ENCODE measurements around the gene TMUB1.
A peak's percentile ranks its signal among the peaks of the same experiment; 100 is the strongest.

TMUB1 gene

GRCh38 chr7:151080522-151081169, 2.6 kb downstream of the TMUB1 start, which contains the start of gene FASTK:
TSS of gene FASTK (minus strand) at chr7:151080809. CDS start at chr7:151080766, 43 bp downstream.
- H3K27ac ChIP-seq, result peak within 1 kb of the TSS; percentile 88
- in situ Hi-C loops (cut with HindIII; ENCODE audit: low pct_ligation_motif_present, low sequenced_read_pairs), result no loop called here
- no peaks in the 10 kb centered on the region for H3K27me3 ChIP-seq (replicated peaks)
- peaks cover 4% of the 10 kb centered on the region for H3K36me3 ChIP-seq (replicated peaks)
- H3K4me3 ChIP-seq (ENCODE audit: low read depth, low read length), result peak within 1 kb of the TSS; percentile 72
- peak; percentile 85 for DNase-seq
- TF ChIP-seq, protein P1, sequence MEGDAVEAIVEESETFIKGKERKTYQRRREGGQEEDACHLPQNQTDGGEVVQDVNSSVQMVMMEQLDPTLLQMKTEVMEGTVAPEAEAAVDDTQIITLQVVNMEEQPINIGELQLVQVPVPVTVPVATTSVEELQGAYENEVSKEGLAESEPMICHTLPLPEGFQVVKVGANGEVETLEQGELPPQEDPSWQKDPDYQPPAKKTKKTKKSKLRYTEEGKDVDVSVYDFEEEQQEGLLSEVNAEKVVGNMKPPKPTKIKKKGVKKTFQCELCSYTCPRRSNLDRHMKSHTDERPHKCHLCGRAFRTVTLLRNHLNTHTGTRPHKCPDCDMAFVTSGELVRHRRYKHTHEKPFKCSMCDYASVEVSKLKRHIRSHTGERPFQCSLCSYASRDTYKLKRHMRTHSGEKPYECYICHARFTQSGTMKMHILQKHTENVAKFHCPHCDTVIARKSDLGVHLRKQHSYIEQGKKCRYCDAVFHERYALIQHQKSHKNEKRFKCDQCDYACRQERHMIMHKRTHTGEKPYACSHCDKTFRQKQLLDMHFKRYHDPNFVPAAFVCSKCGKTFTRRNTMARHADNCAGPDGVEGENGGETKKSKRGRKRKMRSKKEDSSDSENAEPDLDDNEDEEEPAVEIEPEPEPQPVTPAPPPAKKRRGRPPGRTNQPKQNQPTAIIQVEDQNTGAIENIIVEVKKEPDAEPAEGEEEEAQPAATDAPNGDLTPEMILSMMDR (IDR thresholded peaks at IDR 0.05; ENCODE audit: low read depth, low read length, missing control alignments), result no peak

DNA sequence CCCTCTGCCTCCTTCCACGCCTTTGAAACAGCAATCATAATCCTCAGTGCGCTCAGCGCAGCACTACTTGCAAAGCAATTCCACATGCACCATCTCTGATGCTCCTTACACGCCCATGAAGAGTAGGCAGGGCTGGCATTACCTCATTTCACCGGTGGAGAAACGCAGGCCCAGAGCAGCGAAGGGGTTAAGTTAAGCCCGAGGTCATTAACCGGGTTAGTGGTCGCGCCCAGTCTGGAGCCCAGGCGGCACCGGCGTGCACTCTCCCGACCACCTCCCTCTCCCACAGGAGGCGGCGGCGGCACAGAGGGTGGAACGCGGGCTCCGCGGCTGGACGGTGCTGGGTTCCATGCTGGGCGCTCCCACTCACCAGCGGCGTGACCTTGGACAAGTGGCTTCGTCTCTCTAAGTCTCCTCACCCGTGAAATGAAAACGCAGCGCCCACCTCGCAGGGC, 3.2 kb downstream of the TMUB1 start:
- DNase-seq, result no peak
- Histone ChIP-seq H3K27ac (peak overlapping the region; percentile 88), H3K27me3 (replicated peaks) (no peaks in the 10 kb centered on the region), H3K36me3 (replicated peaks) (peaks cover 10% of the 10 kb centered on the region), H3K4me3 (ENCODE audit: low read depth, low read length) (peak overlapping the region; percentile 72)
- TF ChIP-seq, protein P1 (IDR thresholded peaks at IDR 0.05; ENCODE audit: low read depth, low read length, missing control alignments), result no peak
- in situ Hi-C loops (cut with HindIII; ENCODE audit: low pct_ligation_motif_present, low sequenced_read_pairs), result no loop called here

DNA sequence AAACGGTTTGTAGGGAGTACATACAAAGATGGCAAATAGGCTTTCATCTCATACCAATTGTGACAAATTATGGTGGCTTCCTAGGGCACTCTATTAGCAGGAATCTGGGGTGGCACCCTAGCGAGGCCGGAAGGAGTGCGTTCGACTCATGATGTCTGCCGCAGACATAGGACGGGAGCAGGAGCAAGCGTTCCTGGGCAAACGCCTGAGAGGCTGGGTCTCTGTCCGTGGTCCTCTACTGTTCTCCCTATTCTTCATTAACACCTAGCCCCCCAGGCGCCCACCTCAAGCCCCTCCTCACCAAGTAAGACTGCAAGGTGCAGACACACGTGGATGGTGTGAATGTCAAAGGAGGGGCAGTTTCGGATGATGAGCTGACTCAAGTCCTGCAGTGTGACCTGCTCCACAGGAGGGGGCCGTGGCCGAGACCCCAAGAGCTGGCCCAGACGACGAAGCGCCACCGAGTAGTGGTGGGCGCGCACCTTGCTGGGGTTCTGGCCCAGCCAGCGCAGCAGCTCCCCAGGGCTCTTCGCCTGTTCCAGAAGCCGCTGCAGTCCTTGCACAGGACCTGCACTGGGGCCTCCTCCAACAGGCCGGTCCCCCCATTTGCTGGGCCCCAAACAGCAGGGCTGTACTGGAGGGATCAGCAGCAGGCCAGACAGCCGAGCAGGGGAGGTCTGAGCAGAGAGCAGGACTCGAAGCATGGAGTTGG, 3.9 kb downstream of the TMUB1 start:
- in situ Hi-C loops (cut with HindIII; ENCODE audit: low pct_ligation_motif_present, low sequenced_read_pairs), result no loop called here
- Histone ChIP-seq H3K27ac (no peak overlapping the region), H3K4me3 (ENCODE audit: low read depth, low read length) (peak overlapping the region; percentile 72), H3K36me3 (replicated peaks) (peaks cover 17% of the 10 kb centered on the region), H3K27me3 (replicated peaks) (no peaks in the 10 kb centered on the region)
- TF ChIP-seq, protein P1 (IDR thresholded peaks at IDR 0.05; ENCODE audit: low read depth, low read length, missing control alignments), result no peak
- no peak for DNase-seq

DNA sequence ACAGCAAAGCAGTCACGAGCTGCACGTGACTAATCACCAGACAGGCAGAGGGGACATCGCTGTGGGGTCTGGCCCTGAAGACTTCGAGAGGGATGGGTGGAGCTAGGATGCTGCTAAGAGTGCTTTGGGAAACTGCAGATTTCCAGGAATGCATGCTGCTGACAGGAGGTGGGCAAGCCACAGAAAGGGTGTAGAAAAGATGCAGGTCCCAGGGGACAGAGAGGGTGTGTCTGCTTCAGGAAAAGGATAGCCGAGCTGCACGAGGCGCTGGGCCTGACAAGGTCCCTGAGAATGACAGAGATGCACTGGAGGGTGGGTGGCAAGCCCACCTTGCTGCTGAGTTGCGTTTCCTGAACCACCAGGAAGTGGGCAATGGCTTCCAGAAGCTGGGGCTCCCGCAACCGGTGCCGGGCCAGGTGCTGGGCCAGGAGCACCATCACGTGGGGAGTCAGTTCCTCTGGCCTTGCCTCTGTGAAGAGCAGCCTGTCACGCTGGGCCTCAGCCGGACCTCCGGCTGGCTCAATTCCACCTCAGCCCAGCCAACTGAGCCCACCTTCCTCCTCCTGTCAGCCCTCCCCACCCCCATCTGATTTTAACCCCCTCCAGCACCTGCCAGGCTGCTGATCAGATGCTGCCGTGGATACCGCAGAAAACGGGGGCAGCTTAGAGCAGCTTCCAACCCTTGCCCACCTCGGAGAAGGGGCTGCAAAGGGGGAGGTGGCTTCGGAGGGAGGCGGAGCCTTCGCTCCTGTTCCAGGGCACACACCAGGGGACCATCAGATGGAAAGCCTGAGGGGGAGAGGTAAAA, 4.9 kb downstream of the TMUB1 start:
- Histone ChIP-seq H3K36me3 (replicated peaks) (peaks cover 26% of the 10 kb centered on the region), H3K27me3 (replicated peaks) (no peaks in the 10 kb centered on the region), H3K4me3 (ENCODE audit: low read depth, low read length) (no peak overlapping the region), H3K27ac (no peak overlapping the region)
- TF ChIP-seq, protein P1 (IDR thresholded peaks at IDR 0.05; ENCODE audit: low read depth, low read length, missing control alignments), result no peak
- in situ Hi-C loops (cut with HindIII; ENCODE audit: low pct_ligation_motif_present, low sequenced_read_pairs), result no loop called here
- no peak for DNase-seq

- Histone ChIP-seq H3K4me3 (ENCODE audit: low read depth, low read length) (no peak overlapping the region), H3K36me3 (replicated peaks) (peaks cover 29% of the 10 kb centered on the region)
These were observed 5.5 kb downstream of the TMUB1 start for GRCh38 chr7:151077705-151078232.

More at GRCh38 chr7:151077705-151078232, 5.5 kb downstream of the TMUB1 start:
- H3K27me3 ChIP-seq (replicated peaks), result no peaks in the 10 kb centered on the region
- DNase-seq, result no peak
- TF ChIP-seq, protein P1 (IDR thresholded peaks at IDR 0.05; ENCODE audit: low read depth, low read length, missing control alignments), result no peak
- in situ Hi-C loops (cut with HindIII; ENCODE audit: low pct_ligation_motif_present, low sequenced_read_pairs), result no loop called here
- H3K27ac ChIP-seq, result no peak overlapping the region

All from brain microvascular endothelial cell (primary cell).